ENCODE results near the gene MRTFA. TPM values are rescaled to one million over a fixed set of nuclear protein-coding genes. Genes with fewer than 3 reads are reported as not detected.
"Not testable (repeated sequence)": the region's sequence is repeated elsewhere in the genome, so short reads cannot be mapped to it uniquely, and the experiment has no call there.

Gene MRTFA
- total RNA-seq, 1 donor from 2014 or later: 19.2 TPM

- H3K36me3 ChIP-seq: no peaks in the 10 kb centered on the region
- H3K9me3 ChIP-seq (replicated peaks): no peaks in the 10 kb centered on the region
- DNase-seq: no peak
- TF ChIP-seq CTCF (IDR thresholded peaks at IDR 0.05; ENCODE audit: borderline replicate concordance): no peak
- H3K4me1 ChIP-seq: peaks cover 65% of the 10 kb centered on the region
- no peak overlapping the region for H3K4me3 ChIP-seq
- intact Hi-C loops (cut with micrococcal nuclease): no loop called here
- no peak overlapping the region for H3K27ac ChIP-seq (replicated peaks)
- no peaks in the 10 kb centered on the region for H3K27me3 ChIP-seq (ENCODE audit: low read depth)
These were observed 133.6 kb downstream of the MRTFA start for GRCh38 chr22:40502919-40503318.

GRCh38 chr22:40500465-40500786 lies 136.1 kb downstream of the MRTFA start:
- peaks cover 58% of the 10 kb centered on the region for H3K4me1 ChIP-seq
- H3K36me3 ChIP-seq; H3K27ac ChIP-seq (replicated peaks); H3K4me3 ChIP-seq; DNase-seq; intact Hi-C loops (cut with micrococcal nuclease); H3K27me3 ChIP-seq (ENCODE audit: low read depth); H3K9me3 ChIP-seq (replicated peaks): not testable (repeated sequence)

DNA sequence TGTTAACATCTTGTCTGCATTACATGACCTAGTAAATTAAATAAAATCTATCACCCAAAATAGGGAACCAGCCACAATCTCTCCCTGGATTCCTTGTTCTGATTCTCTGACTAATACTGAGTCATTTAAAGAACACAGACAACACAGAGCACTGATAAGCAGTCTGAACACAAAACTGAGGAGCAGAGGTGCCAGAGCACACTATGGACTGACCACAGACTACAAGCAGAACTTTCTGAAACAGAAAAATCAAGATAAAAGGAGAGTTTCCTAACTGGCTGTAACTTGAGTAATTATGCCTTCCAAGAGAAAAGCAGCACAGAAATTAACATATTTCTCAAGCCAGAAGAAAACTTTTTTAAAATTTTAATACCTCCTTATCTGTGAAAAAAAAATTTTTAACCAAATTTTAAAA lies 137.3 kb downstream of the MRTFA start:
- no peak for TF ChIP-seq CTCF (IDR thresholded peaks at IDR 0.05; ENCODE audit: borderline replicate concordance)
- no peaks in the 10 kb centered on the region for H3K9me3 ChIP-seq (replicated peaks)
- H3K36me3 ChIP-seq: no peaks in the 10 kb centered on the region
- H3K27ac ChIP-seq (replicated peaks): peak overlapping the region; percentile 63
- no peak overlapping the region for H3K4me3 ChIP-seq
- H3K4me1 ChIP-seq: peaks cover 54% of the 10 kb centered on the region
- no peak for DNase-seq
- no peaks in the 10 kb centered on the region for H3K27me3 ChIP-seq (ENCODE audit: low read depth)
- intact Hi-C loops (cut with micrococcal nuclease): no loop called here

GRCh38 chr22:40498420-40499208 lies 137.9 kb downstream of the MRTFA start:
- H3K36me3 ChIP-seq: no peaks in the 10 kb centered on the region
- peak overlapping the region; percentile 63 for H3K27ac ChIP-seq (replicated peaks)
- DNase-seq: no peak
- intact Hi-C loops (cut with micrococcal nuclease): no loop called here
- no peaks in the 10 kb centered on the region for H3K9me3 ChIP-seq (replicated peaks)
- no peak for TF ChIP-seq CTCF (IDR thresholded peaks at IDR 0.05; ENCODE audit: borderline replicate concordance)
- peaks cover 55% of the 10 kb centered on the region for H3K4me1 ChIP-seq
- no peak overlapping the region for H3K4me3 ChIP-seq
- no peaks in the 10 kb centered on the region for H3K27me3 ChIP-seq (ENCODE audit: low read depth)

- H3K27ac ChIP-seq (replicated peaks): peak overlapping the region; percentile 87
- peaks cover 68% of the 10 kb centered on the region for H3K4me1 ChIP-seq
- no peak for TF ChIP-seq CTCF (IDR thresholded peaks at IDR 0.05; ENCODE audit: borderline replicate concordance)
- H3K9me3 ChIP-seq (replicated peaks): no peaks in the 10 kb centered on the region
- intact Hi-C loops (cut with micrococcal nuclease): no loop called here
- DNase-seq: no peak
- no peaks in the 10 kb centered on the region for H3K27me3 ChIP-seq (ENCODE audit: low read depth)
- H3K36me3 ChIP-seq: no peaks in the 10 kb centered on the region
- no peak overlapping the region for H3K4me3 ChIP-seq
These were observed 143.1 kb downstream of the MRTFA start for GRCh38 chr22:40493441-40493840.

DNA sequence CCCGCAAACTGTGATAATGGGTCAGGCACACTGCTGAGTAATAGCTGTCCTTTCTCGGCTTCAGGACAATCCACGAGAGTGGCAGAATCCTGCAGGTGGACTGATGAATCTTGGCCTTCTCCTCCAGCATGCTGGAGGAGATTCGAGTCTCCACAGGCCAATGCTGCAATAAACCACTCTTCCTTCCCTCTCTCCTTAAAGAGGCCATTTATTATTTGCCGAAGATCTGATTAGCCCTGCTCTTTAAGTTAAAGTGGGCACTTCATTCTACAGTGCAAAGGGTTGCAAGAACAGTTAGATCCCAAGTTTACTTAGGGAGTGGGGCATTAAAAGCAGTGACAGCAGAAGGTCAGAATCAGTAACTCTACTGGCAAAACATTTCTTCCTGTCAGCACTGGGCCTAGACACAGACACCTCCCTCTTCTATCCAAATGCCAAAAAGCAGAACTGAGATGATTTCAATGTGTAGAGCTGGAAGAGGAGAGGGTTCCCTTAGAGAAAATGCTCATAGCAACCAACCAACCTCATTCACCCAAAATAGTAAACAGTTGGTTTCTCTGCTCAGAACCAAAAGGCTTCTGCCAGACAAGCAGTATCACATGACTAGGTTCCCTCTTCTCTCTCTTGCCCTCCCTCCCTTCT lies 144.4 kb downstream of the MRTFA start:
- DNase-seq: no peak
- H3K27ac ChIP-seq (replicated peaks): peak overlapping the region; percentile 87
- no peaks in the 10 kb centered on the region for H3K9me3 ChIP-seq (replicated peaks)
- peaks cover 68% of the 10 kb centered on the region for H3K4me1 ChIP-seq
- H3K36me3 ChIP-seq: no peaks in the 10 kb centered on the region
- intact Hi-C loops (cut with micrococcal nuclease): no loop called here
- no peaks in the 10 kb centered on the region for H3K27me3 ChIP-seq (ENCODE audit: low read depth)
- TF ChIP-seq CTCF (IDR thresholded peaks at IDR 0.05; ENCODE audit: borderline replicate concordance): no peak
- H3K4me3 ChIP-seq: peak overlapping the region; percentile 38

All from left ventricle myocardium inferior (tissue), 1 donor.